Gastrocnemius medialis (tissue), 4 donors: ENCODE data around the gene BANK1. TPM values are rescaled to one million over a fixed set of nuclear protein-coding genes. Genes with fewer than 3 reads are reported as not detected.

Experiments used
- ATAC-seq, 2 donors: fragments of 150-250 bp; one replicate each; pipeline ENCODE4 v1.9.1; 2016
- DNase-seq, 2 donors: peaks; one replicate each; pipeline ENCODE4 v3.0.0-alpha.2; 2019
- H3K27ac ChIP-seq, 4 donors: fragments of 200-600 bp; sonication (generic); 1 replicate in 1 of 4; 2 replicates in 3 of 4; pipeline ENCODE4 v1.5.1; 2016 to 2018; ENCODE audit warnings: mild to moderate bottlenecking in 2 of 4, moderate library complexity in 1 of 4
- H3K27me3 ChIP-seq, 3 donors: fragments of 200-600 bp; sonication (generic) in 2 of 3; 1 replicate in 1 of 3; 2 replicates in 2 of 3; pipeline versions ENCODE4 v1.5.1 to v1.6.0; 2016 to 2019; ENCODE audit warnings: mild to moderate bottlenecking in 1 of 3, moderate library complexity in 1 of 3
- H3K36me3 ChIP-seq, 2 donors: fragments of 200-600 bp; sonication (generic) in 1 of 2; one replicate each; pipeline ENCODE4 v1.5.1; 2017 to 2018
- H3K4me1 ChIP-seq, 2 donors: fragments of 200-600 bp; sonication (generic) in 1 of 2; one replicate each; pipeline ENCODE4 v1.5.1; 2016 to 2017; ENCODE audit warnings: mild to moderate bottlenecking in 2 of 2
- H3K4me3 ChIP-seq, 4 donors: fragments of 200-600 bp; sonication (generic) in 3 of 4; 1 replicate in 1 of 4; 2 replicates in 3 of 4; pipeline ENCODE4 v1.5.1; 2016 to 2019; ENCODE audit warnings: mild to moderate bottlenecking in 2 of 4
- H3K9me3 ChIP-seq, 3 donors: fragments of 200-600 bp; sonication (generic) in 2 of 3; 1 replicate in 1 of 3; 2 replicates in 2 of 3; pipeline ENCODE4 v1.5.1; 2016 to 2019
- POLR2A ChIP-seq, 2 donors: fragments of 450-650 bp; IDR thresholded peaks; one replicate each; pipeline ENCODE4 v1.6.1; 2017; ENCODE audit warnings: antibody characterized with exemption in 2 of 2, mild to moderate bottlenecking in 2 of 2, moderate library complexity in 2 of 2
- in situ Hi-C, 4 donors: fragments of 200-750 bp; cut with MboI; loops; one replicate each; pipeline versions ENCODE4 v1.15.0 to v1.8.0; 2017; ENCODE audit warnings: low sequenced_read_pairs in 4 of 4
- intact Hi-C: fragments of 100-400 bp; cut with DNase I; formaldehyde crosslinking; loops from one replicate; pipeline ENCODE4 v1.15.1; 2023; ENCODE audit warnings: low total_unique reads
- total RNA-seq, 4 donors: library from RNA; depleted of rRNA; stranded (reverse); fragments of >200 nt; gene quantifications; one replicate each; pipeline versions ENCODE4 v1.1.0 to v1.2.3, GENCODE V29; 2016
- TF ChIP-seq, protein P1 (sequence below), 5 experiments: fragments of 450-650 bp in 3 of 5; fragments of 200-600 bp in 2 of 5; sonication (generic) in 2 of 5; IDR thresholded peaks in 4 of 5; conservative IDR thresholded peaks in 1 of 5; 1 replicate in 4 of 5; 2 replicates in 1 of 5; pipeline ENCODE4 v1.5.1; 2016 to 2019; ENCODE audit warnings: antibody characterized with exemption in 5 of 5, mild to moderate bottlenecking in 3 of 5, moderate library complexity in 3 of 5

The BANK1 gene
- total RNA-seq, 4 donors from 2014 or later = 0.10 to 0.91 (median 0.26) TPM

DNA sequence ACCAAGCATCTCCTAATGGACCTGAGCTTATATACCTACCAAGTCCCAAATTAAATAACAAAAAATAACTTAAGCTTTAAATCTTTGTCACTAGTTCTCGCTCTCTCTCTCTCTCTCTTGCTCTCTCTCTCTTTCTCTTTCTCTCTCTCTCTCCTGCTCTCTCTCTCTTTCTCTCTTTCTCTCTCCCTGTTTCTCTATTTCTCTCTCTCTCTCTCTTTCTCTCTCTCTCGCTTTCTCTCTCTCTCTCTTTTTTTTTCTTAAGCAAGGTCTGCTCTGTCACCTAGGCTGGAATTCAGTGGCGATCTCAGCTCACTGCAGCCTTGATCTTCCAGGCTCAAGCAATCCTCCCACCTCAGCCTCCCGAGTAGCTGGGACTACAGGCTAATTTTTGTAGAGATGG lies 266.6 kb downstream of the BANK1 start:
- Histone ChIP-seq H3K36me3 (no peaks in the 10 kb centered on the region), H3K9me3 (no peaks in the 10 kb centered on the region), H3K27me3 (no peaks in the 10 kb centered on the region), H3K4me3 (no peak overlapping the region), H3K27ac (no peak overlapping the region), H3K4me1 (no peaks in the 10 kb centered on the region)
- intact Hi-C loops (no loop called here), in situ Hi-C loops (no loop called here)
- no peak for TF ChIP-seq POLR2A (IDR thresholded peaks at IDR 0.05)
- TF ChIP-seq, protein P1, sequence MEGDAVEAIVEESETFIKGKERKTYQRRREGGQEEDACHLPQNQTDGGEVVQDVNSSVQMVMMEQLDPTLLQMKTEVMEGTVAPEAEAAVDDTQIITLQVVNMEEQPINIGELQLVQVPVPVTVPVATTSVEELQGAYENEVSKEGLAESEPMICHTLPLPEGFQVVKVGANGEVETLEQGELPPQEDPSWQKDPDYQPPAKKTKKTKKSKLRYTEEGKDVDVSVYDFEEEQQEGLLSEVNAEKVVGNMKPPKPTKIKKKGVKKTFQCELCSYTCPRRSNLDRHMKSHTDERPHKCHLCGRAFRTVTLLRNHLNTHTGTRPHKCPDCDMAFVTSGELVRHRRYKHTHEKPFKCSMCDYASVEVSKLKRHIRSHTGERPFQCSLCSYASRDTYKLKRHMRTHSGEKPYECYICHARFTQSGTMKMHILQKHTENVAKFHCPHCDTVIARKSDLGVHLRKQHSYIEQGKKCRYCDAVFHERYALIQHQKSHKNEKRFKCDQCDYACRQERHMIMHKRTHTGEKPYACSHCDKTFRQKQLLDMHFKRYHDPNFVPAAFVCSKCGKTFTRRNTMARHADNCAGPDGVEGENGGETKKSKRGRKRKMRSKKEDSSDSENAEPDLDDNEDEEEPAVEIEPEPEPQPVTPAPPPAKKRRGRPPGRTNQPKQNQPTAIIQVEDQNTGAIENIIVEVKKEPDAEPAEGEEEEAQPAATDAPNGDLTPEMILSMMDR (IDR thresholded peaks at IDR 0.05 in 4 of 5, conservative IDR thresholded peaks at IDR 0.05 in 1 of 5) = no peak
- ATAC-seq (no peak), DNase-seq (no peak)

DNA sequence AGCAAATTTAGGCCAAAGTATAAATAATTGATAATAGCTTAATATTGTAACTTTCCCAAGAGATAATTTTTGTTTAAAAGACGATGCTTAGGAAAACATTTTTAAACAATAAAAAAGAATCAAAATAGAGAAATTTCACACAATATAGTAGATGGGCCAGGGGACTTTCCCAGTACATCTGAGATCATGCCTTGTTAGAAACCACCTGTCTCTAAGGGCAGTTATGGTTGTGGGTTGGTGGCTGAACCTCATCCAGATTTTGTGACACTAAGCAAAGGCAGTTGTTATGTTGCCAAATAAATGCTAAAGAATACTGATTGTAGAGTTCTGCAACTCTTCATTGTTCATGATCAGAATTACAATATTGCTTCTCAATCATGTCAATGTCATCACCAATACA lies 270.6 kb downstream of the BANK1 start:
- H3K36me3 ChIP-seq = no peaks in the 10 kb centered on the region
- no peak for DNase-seq
- TF ChIP-seq, protein P1 (IDR thresholded peaks at IDR 0.05 in 4 of 5, conservative IDR thresholded peaks at IDR 0.05 in 1 of 5) = no peak
- no peak for TF ChIP-seq POLR2A (IDR thresholded peaks at IDR 0.05)
- no peaks in the 10 kb centered on the region for H3K4me1 ChIP-seq
- intact Hi-C loops (no loop called here), in situ Hi-C loops (no loop called here)
- H3K27ac ChIP-seq = no peak overlapping the region
- H3K4me3 ChIP-seq = no peak overlapping the region
- H3K27me3 ChIP-seq = no peaks in the 10 kb centered on the region
- H3K9me3 ChIP-seq = no peaks in the 10 kb centered on the region
- no peak for ATAC-seq

DNA sequence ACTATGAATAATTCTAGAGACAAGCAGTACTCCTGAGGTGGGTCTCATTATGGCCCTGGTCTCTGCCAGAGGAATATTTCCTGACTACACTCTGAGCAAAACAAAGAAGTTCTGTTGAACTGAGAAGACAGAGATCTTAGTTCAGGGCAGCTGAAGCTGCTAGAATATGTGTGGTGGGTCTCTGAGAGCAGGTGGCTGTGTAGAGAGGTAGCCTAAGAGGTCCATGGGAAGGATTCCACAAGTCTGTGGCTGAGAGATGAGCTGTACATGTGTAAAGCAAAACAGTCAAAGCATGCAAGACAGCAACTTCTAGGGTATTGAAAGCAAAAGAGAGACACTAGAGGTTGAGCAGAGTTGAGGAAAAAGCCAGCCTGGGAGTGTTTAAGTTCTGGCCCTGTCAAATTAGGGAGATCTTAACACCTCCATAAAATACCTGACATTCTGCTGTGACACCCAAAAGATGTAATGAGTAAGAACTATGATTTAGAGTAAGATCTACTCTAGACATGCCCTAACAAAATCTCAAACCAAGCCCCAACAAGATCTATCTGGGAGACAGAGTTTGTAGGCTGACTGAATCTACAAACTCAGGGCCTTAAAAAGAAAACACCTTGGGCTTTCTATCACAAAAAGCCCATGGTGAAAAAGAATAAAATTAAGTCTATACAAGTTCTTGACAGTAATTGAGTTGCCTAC lies 274.4 kb downstream of the BANK1 start:
- Histone ChIP-seq H3K4me1 (no peaks in the 10 kb centered on the region), H3K27me3 (no peaks in the 10 kb centered on the region), H3K36me3 (no peaks in the 10 kb centered on the region), H3K4me3 (no peak overlapping the region), H3K27ac (no peak overlapping the region), H3K9me3 (no peaks in the 10 kb centered on the region)
- DNase-seq (no peak), ATAC-seq (no peak)
- no peak for TF ChIP-seq POLR2A (IDR thresholded peaks at IDR 0.05)
- TF ChIP-seq, protein P1 (IDR thresholded peaks at IDR 0.05 in 4 of 5, conservative IDR thresholded peaks at IDR 0.05 in 1 of 5) = no peak
- intact Hi-C loops (no loop called here), in situ Hi-C loops (no loop called here)

DNA sequence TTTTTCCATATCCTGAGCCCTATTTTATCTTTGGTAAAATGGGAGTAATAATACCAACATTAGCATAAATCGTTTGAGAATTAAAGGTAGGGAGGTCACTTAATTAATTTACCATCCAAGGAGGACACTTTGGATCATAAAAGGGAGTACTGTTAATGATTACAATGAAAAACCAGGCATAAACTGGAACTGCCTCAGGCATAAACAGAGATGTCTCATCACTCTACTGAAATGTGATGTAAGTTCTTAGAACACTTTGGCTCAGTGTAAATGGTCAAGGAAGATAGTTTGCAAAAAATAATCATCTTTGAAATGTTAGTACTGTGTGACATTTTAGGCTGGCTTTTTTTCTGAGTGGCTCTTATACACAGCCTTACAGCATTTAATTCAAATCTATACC lies 286.1 kb downstream of the BANK1 start:
- ATAC-seq = no peak
- Histone ChIP-seq H3K27ac (no peak overlapping the region), H3K4me3 (no peak overlapping the region), H3K27me3 (no peaks in the 10 kb centered on the region), H3K9me3 (no peaks in the 10 kb centered on the region), H3K36me3 (no peaks in the 10 kb centered on the region), H3K4me1 (no peaks in the 10 kb centered on the region)
- in situ Hi-C loops = no loop called here
- TF ChIP-seq POLR2A (IDR thresholded peaks at IDR 0.05) = no peak
- TF ChIP-seq, protein P1 (IDR thresholded peaks at IDR 0.05 in 4 of 5, conservative IDR thresholded peaks at IDR 0.05 in 1 of 5) = no peak
- DNase-seq = no peak
- intact Hi-C loops = no loop called here

DNA sequence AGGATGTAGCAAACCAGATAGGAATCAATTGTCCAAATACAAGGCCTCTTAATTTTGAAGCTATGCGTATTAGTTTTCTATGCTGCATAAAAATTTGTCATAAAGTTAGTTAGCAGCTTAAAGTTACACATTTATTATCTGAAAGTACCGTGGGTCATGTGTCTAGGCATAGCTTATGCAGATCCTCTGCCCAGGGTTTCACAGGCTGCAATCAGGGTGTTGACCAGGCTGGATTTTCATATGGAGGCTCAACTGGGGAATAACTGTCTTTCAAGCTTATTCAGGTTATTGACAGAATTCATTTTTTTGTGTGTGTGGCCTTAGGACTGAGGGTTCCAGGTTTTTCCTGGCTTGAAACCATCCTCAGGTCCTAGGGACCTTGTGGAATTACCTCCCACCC lies 289.7 kb downstream of the BANK1 start:
- Histone ChIP-seq H3K4me1 (no peaks in the 10 kb centered on the region), H3K9me3 (no peaks in the 10 kb centered on the region), H3K27ac (no peak overlapping the region), H3K4me3 (no peak overlapping the region), H3K27me3 (no peaks in the 10 kb centered on the region), H3K36me3 (no peaks in the 10 kb centered on the region)
- in situ Hi-C loops = no loop called here
- no peak for DNase-seq
- intact Hi-C loops = no loop called here
- ATAC-seq = no peak
- TF ChIP-seq, protein P1 (IDR thresholded peaks at IDR 0.05 in 4 of 5, conservative IDR thresholded peaks at IDR 0.05 in 1 of 5) = no peak
- TF ChIP-seq POLR2A (IDR thresholded peaks at IDR 0.05) = no peak
